Gastroesophageal sphincter (tissue), 3 donors: ENCODE data around the gene AMOTL1.

Experiments
- CTCF ChIP-seq, 4 experiments: fragments of 200-600 bp in 2 of 4; fragments of 450-650 bp in 2 of 4; sonication (generic) in 1 of 4; IDR thresholded peaks; one replicate each; pipeline ENCODE4 v1.5.1; 2017 to 2019; ENCODE audit warnings: antibody characterized with exemption in 4 of 4, mild to moderate bottlenecking in 2 of 4, moderate library complexity in 2 of 4
- EP300 ChIP-seq: sonication (generic); formaldehyde crosslinking; IDR thresholded peaks from one replicate; pipeline ENCODE4 v1.6.1; 2017; ENCODE audit warnings: antibody characterized with exemption, mild to moderate bottlenecking
- POLR2A ChIP-seq, 2 donors: fragments of 450-650 bp; IDR thresholded peaks; one replicate each; pipeline ENCODE4 v1.6.1; 2017; ENCODE audit warnings: antibody characterized with exemption in 2 of 2, mild to moderate bottlenecking in 2 of 2, moderate library complexity in 1 of 2
- POLR2AphosphoS5 ChIP-seq: sonication (generic); formaldehyde crosslinking; IDR thresholded peaks from one replicate; pipeline ENCODE4 v1.6.1; 2017; ENCODE audit warnings: antibody characterized with exemption

- no peak for TF ChIP-seq CTCF (IDR thresholded peaks at IDR 0.05)
- no peak for TF ChIP-seq POLR2A (IDR thresholded peaks at IDR 0.05)
- no peak for TF ChIP-seq EP300
- TF ChIP-seq POLR2AphosphoS5 = peak; percentile 20
Observed at GRCh38 chr11:94776351-94777321, 8.5 kb downstream of the AMOTL1 start.
